ENCODE measurements around the gene CYBA. TPM values are rescaled to one million over a fixed set of nuclear protein-coding genes. Genes with fewer than 3 reads are reported as not detected.

Gene CYBA
- total and polyA plus RNA-seq, 2 of the 13 experiments (the other 11 are each of a cell fraction or from before 2014, with no cell fraction given), result 196 to 250 TPM

- Histone ChIP-seq H2AFZ (ENCODE audit: low read length) (no peak overlapping the region), H4K20me1 (ENCODE audit: insufficient read depth, low read length) (no peaks in the 10 kb centered on the region; the same call in 1 of the 2 replicates), H3K36me3 (replicated peaks in 1 of 2; ENCODE audit: control insufficient read depth in 1 of 2, insufficient read depth in 2 of 2, low read length in 2 of 2) (peaks cover 42 to 84% of the 10 kb centered on the region in 2 experiments), H3K9ac (ENCODE audit: insufficient read depth, low read depth, low read length) (no peak overlapping the region), H3K4me3 (replicated peaks in 1 of 3; ENCODE audit: insufficient read depth in 1 of 3, low read depth in 2 of 3, low read length in 3 of 3) (no peak overlapping the region), H3K9me3 (ENCODE audit: low read length) (no peaks in the 10 kb centered on the region), H3K27me3 (ENCODE audit: control insufficient read depth in 1 of 2, insufficient read depth in 2 of 2, low read length in 2 of 2) (no peaks in the 10 kb centered on the region), H3K4me1 (ENCODE audit: insufficient read depth, low read length) (peaks cover 16% of the 10 kb centered on the region), H3K27ac (ENCODE audit: extremely low read length, insufficient read depth, low read length) (no peak overlapping the region), H3K4me2 (ENCODE audit: low read depth, low read length) (no peak overlapping the region), H3K79me2 (ENCODE audit: insufficient read depth, low read length) (peaks cover 12% of the 10 kb centered on the region)
- TF ChIP-seq ZNF883 (CRISPR knock-in tag; IDR thresholded peaks at IDR 0.05; ENCODE audit: not compliant biosample characterization) (no peak), MXD4 (CRISPR knock-in tag; IDR thresholded peaks at IDR 0.05) (no peak), SP140L (CRISPR knock-in tag; IDR thresholded peaks at IDR 0.05; ENCODE audit: borderline replicate concordance) (no peak), PTBP1 (IDR thresholded peaks at IDR 0.05; ENCODE audit: low read depth, low read length, poor library complexity, severe bottlenecking) (no peak), ZNF562 (CRISPR knock-in tag; IDR thresholded peaks at IDR 0.05; ENCODE audit: borderline replicate concordance) (no peak)
- BruUV-seq (replicated peaks), result no TSS peak
- ChIA-PET POLR2A (no interaction called here), CTCF (ENCODE audit: low intra/inter-chr PET ratio, low total read pairs) (no interaction called here)
- ATAC-seq (no peak), DNase-seq (ENCODE audit: low spot score) (no peak), FAIRE-seq (no peak)
- 97% methylated on average over 13 of the region's 13 CpGs for WGBS (ENCODE audit: low lambda C conversion rate)
- in situ Hi-C loops (cut with HindIII; ENCODE audit: extremely low pct_ligation_motif_present, low pct_unique_long_range_greater_than_20kb), result no loop called here
- intact Hi-C loops (cut with micrococcal nuclease; ENCODE audit: unreplicated experiment), result no loop called here
These were observed 27.0 kb downstream of the CYBA start for GRCh38 chr16:88623858-88624257.

DNA sequence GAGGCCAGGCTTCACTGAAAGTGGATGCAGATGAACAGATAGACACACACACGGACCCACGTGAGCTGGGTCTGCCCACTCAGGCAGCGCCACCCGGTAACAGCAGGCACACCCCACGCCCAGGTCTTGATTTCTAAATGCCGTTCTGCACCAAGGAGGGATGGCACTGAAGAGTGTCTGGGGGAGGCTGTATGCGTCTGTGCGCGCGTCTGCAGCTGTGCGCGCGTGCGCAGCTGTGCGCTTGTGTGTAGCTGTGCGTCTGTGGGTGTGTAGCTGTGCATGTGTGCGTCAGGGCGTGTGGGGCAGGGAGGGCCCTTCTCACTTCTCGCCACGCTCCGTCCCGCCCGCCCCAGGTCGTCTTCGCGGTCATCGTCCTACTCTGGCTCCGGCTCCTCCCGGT is 28.0 kb downstream of the CYBA start:
- ATAC-seq, result no peak
- BruUV-seq (replicated peaks), result no TSS peak
- no peak overlapping the region for H3K9ac ChIP-seq (ENCODE audit: insufficient read depth, low read depth, low read length)
- H3K79me2 ChIP-seq (ENCODE audit: insufficient read depth, low read length), result peaks cover 13% of the 10 kb centered on the region
- H3K27me3 ChIP-seq (ENCODE audit: control insufficient read depth in 1 of 2, insufficient read depth in 2 of 2, low read length in 2 of 2), result no peaks in the 10 kb centered on the region
- H3K4me1 ChIP-seq (ENCODE audit: insufficient read depth, low read length), result peaks cover 26% of the 10 kb centered on the region
- H2AFZ ChIP-seq (ENCODE audit: low read length), result no peak overlapping the region
- ChIA-PET CTCF (ENCODE audit: low intra/inter-chr PET ratio, low total read pairs) (no interaction called here), POLR2A (no interaction called here)
- H4K20me1 ChIP-seq (ENCODE audit: insufficient read depth, low read length), result peaks cover 5% of the 10 kb centered on the region; the same call in 1 of the 2 replicates
- H3K36me3 ChIP-seq (replicated peaks in 1 of 2; ENCODE audit: control insufficient read depth in 1 of 2, insufficient read depth in 2 of 2, low read length in 2 of 2), result peaks cover 42 to 76% of the 10 kb centered on the region in 2 experiments
- H3K27ac ChIP-seq (ENCODE audit: extremely low read length, insufficient read depth, low read length), result no peak overlapping the region
- WGBS (ENCODE audit: low lambda C conversion rate), result 97% methylated on average over 29 of the region's 29 CpGs
- intact Hi-C loops (cut with micrococcal nuclease; ENCODE audit: unreplicated experiment) (no loop called here), in situ Hi-C loops (cut with HindIII; ENCODE audit: extremely low pct_ligation_motif_present, low pct_unique_long_range_greater_than_20kb) (no loop called here)
- H3K4me2 ChIP-seq (ENCODE audit: low read depth, low read length), result no peak overlapping the region
- no peak for DNase-seq (ENCODE audit: low spot score)
- H3K9me3 ChIP-seq (ENCODE audit: low read length), result no peaks in the 10 kb centered on the region
- FAIRE-seq, result no peak
- H3K4me3 ChIP-seq (replicated peaks in 1 of 3; ENCODE audit: insufficient read depth in 1 of 3, low read depth in 2 of 3, low read length in 3 of 3), result no peak overlapping the region
- TF ChIP-seq, protein P1, sequence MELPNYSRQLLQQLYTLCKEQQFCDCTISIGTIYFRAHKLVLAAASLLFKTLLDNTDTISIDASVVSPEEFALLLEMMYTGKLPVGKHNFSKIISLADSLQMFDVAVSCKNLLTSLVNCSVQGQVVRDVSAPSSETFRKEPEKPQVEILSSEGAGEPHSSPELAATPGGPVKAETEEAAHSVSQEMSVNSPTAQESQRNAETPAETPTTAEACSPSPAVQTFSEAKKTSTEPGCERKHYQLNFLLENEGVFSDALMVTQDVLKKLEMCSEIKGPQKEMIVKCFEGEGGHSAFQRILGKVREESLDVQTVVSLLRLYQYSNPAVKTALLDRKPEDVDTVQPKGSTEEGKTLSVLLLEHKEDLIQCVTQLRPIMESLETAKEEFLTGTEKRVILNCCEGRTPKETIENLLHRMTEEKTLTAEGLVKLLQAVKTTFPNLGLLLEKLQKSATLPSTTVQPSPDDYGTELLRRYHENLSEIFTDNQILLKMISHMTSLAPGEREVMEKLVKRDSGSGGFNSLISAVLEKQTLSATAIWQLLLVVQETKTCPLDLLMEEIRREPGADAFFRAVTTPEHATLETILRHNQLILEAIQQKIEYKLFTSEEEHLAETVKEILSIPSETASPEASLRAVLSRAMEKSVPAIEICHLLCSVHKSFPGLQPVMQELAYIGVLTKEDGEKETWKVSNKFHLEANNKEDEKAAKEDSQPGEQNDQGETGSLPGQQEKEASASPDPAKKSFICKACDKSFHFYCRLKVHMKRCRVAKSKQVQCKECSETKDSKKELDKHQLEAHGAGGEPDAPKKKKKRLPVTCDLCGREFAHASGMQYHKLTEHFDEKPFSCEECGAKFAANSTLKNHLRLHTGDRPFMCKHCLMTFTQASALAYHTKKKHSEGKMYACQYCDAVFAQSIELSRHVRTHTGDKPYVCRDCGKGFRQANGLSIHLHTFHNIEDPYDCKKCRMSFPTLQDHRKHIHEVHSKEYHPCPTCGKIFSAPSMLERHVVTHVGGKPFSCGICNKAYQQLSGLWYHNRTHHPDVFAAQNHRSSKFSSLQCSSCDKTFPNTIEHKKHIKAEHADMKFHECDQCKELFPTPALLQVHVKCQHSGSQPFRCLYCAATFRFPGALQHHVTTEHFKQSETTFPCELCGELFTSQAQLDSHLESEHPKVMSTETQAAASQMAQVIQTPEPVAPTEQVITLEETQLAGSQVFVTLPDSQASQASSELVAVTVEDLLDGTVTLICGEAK (IDR thresholded peaks at IDR 0.05), result no peak
- TF ChIP-seq, protein P1 (CRISPR knock-in tag; IDR thresholded peaks at IDR 0.05), result no peak
